Measurements from ENCODE around the gene FRMD3. TPM values are rescaled to one million over a fixed set of nuclear protein-coding genes. Genes with fewer than 3 reads are reported as not detected.

Gene FRMD3
- polyA plus RNA-seq, 1 donor from 2014 or later = 13.0 TPM

GRCh38 chr9:83459830-83460229, 78.4 kb downstream of the FRMD3 start:
- Histone ChIP-seq H3K9me2 (ENCODE audit: insufficient read depth, low read length) (no peaks in the 10 kb centered on the region), H3K9me3 (ENCODE audit: low read length) (no peaks in the 10 kb centered on the region), H4K20me1 (ENCODE audit: insufficient read depth) (no peaks in the 10 kb centered on the region), H2AFZ (ENCODE audit: low read depth, low read length) (no peak overlapping the region), H3K27ac (ENCODE audit: low read length) (no peak overlapping the region), H3K9ac (ENCODE audit: low read length) (no peak overlapping the region), H3K27me3 (ENCODE audit: insufficient read depth, low read depth, low read length) (no peaks in the 10 kb centered on the region), H3K36me3 (ENCODE audit: insufficient read depth, low read length) (no peaks in the 10 kb centered on the region), H3K4me2 (ENCODE audit: low read length) (no peak overlapping the region), H3K4me3 (ENCODE audit: low read length) (no peak overlapping the region), H3K79me2 (replicated peaks; ENCODE audit: insufficient read depth, low read length) (no peaks in the 10 kb centered on the region), H3F3A (ENCODE audit: insufficient read depth, low read length, poor library complexity, severe bottlenecking) (no peaks in the 10 kb centered on the region)
- TF ChIP-seq REST (IDR thresholded peaks at IDR 0.05; ENCODE audit: borderline replicate concordance) (no peak), EZH2 (IDR thresholded peaks at IDR 0.05; ENCODE audit: borderline replicate concordance, insufficient read depth, low read length, poor library complexity, severe bottlenecking) (no peak), CTCF (IDR thresholded peaks at IDR 0.05; ENCODE audit: poor library complexity, severe bottlenecking) (no peak), TAF1 (IDR thresholded peaks at IDR 0.05; ENCODE audit: low read depth) (no peak), POLR2AphosphoS5 (IDR thresholded peaks at IDR 0.05) (no peak), MXI1 (conservative IDR thresholded peaks at IDR 0.05; ENCODE audit: poor library complexity, severe bottlenecking) (no peak), SMC3 (conservative IDR thresholded peaks at IDR 0.05; ENCODE audit: poor library complexity) (no peak), RAD21 (conservative IDR thresholded peaks at IDR 0.05) (no peak)

GRCh38 chr9:83458530-83458929, 79.7 kb downstream of the FRMD3 start:
- H3K4me3 ChIP-seq (ENCODE audit: low read length) = no peak overlapping the region
- H3K9me3 ChIP-seq (ENCODE audit: low read length) = no peaks in the 10 kb centered on the region
- H3K27ac ChIP-seq (ENCODE audit: low read length) = no peak overlapping the region
- no peaks in the 10 kb centered on the region for H3F3A ChIP-seq (ENCODE audit: insufficient read depth, low read length, poor library complexity, severe bottlenecking)
- no peaks in the 10 kb centered on the region for H4K20me1 ChIP-seq (ENCODE audit: insufficient read depth)
- no peak overlapping the region for H3K4me2 ChIP-seq (ENCODE audit: low read length)
- H3K9ac ChIP-seq (ENCODE audit: low read length) = no peak overlapping the region
- H3K36me3 ChIP-seq (ENCODE audit: insufficient read depth, low read length) = no peaks in the 10 kb centered on the region
- no peaks in the 10 kb centered on the region for H3K9me2 ChIP-seq (ENCODE audit: insufficient read depth, low read length)
- H3K27me3 ChIP-seq (ENCODE audit: insufficient read depth, low read depth, low read length) = no peaks in the 10 kb centered on the region
- H2AFZ ChIP-seq (ENCODE audit: low read depth, low read length) = no peak overlapping the region
- H3K79me2 ChIP-seq (replicated peaks; ENCODE audit: insufficient read depth, low read length) = no peaks in the 10 kb centered on the region
- no peak for TF ChIP-seq POLR2AphosphoS5 (IDR thresholded peaks at IDR 0.05)
- no peak for TF ChIP-seq RAD21 (conservative IDR thresholded peaks at IDR 0.05)
- no peak for TF ChIP-seq EZH2 (IDR thresholded peaks at IDR 0.05; ENCODE audit: borderline replicate concordance, insufficient read depth, low read length, poor library complexity, severe bottlenecking)
- no peak for TF ChIP-seq EP300 (conservative IDR thresholded peaks at IDR 0.05; ENCODE audit: poor library complexity, severe bottlenecking)
- no peak for TF ChIP-seq TAF1 (IDR thresholded peaks at IDR 0.05; ENCODE audit: low read depth)
- TF ChIP-seq REST (IDR thresholded peaks at IDR 0.05; ENCODE audit: borderline replicate concordance) = no peak
- no peak for TF ChIP-seq CTCF (IDR thresholded peaks at IDR 0.05; ENCODE audit: poor library complexity, severe bottlenecking)
- TF ChIP-seq SMC3 (conservative IDR thresholded peaks at IDR 0.05; ENCODE audit: poor library complexity) = no peak
- TF ChIP-seq MXI1 (conservative IDR thresholded peaks at IDR 0.05; ENCODE audit: poor library complexity, severe bottlenecking) = no peak

Measured in neural cell (in vitro differentiated cells).